ENCODE results near the gene SMU1.

DNA sequence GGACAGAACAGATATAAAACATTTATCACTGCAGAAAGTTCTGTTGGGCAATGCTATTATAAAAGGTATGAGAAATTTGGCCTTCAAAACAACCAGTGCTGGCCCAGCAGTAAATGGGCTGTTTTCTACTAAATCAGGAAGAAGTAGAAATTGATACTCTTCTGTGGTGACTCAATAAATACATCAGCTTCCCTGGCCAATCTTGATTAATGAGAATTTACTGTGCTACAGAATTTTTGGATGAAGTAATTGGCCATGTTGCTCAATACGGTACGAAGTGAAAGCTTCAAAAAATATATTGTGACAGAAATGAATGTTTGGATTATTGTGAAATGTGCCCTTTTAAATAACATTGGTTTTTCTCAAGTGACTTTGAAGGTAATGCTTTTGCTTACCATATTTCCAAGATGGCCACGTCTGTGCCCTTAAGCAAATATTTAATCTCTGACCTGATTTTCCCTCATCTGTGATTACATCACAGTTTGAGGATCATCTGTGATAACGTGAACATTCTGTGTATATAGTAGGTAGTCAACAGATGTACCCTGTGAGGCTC lies 47.2 kb downstream of the SMU1 start:
- TF ChIP-seq, protein P1, sequence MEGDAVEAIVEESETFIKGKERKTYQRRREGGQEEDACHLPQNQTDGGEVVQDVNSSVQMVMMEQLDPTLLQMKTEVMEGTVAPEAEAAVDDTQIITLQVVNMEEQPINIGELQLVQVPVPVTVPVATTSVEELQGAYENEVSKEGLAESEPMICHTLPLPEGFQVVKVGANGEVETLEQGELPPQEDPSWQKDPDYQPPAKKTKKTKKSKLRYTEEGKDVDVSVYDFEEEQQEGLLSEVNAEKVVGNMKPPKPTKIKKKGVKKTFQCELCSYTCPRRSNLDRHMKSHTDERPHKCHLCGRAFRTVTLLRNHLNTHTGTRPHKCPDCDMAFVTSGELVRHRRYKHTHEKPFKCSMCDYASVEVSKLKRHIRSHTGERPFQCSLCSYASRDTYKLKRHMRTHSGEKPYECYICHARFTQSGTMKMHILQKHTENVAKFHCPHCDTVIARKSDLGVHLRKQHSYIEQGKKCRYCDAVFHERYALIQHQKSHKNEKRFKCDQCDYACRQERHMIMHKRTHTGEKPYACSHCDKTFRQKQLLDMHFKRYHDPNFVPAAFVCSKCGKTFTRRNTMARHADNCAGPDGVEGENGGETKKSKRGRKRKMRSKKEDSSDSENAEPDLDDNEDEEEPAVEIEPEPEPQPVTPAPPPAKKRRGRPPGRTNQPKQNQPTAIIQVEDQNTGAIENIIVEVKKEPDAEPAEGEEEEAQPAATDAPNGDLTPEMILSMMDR (conservative IDR thresholded peaks at IDR 0.05 in 1 of 2, IDR thresholded peaks at IDR 0.05 in 1 of 2; ENCODE audit: low read depth in 1 of 2, low read length in 2 of 2) = no peak
- no peak for TF ChIP-seq EZH2 (IDR thresholded peaks at IDR 0.05; ENCODE audit: low read length, missing control alignments)
